GM19035 (cell line): ENCODE data around the gene RASSF1.
"Not testable (repeated sequence)": the region's sequence is repeated elsewhere in the genome, so short reads cannot be mapped to it uniquely, and the experiment has no call there.

Experiments used
- ATAC-seq: cut with Tn5 transposase; IDR thresholded peaks from one replicate; pipeline ENCODE4 v1.9.1; 2021; ENCODE audit not compliant: unreplicated experiment

Gene RASSF1

GRCh38 chr3:50325113-50325480 is 15.5 kb downstream of the RASSF1 start:
- ATAC-seq, result no peak

- ATAC-seq, result no peak
Measured at GRCh38 chr3:50324351-50325112, 16.1 kb downstream of the RASSF1 start.

DNA sequence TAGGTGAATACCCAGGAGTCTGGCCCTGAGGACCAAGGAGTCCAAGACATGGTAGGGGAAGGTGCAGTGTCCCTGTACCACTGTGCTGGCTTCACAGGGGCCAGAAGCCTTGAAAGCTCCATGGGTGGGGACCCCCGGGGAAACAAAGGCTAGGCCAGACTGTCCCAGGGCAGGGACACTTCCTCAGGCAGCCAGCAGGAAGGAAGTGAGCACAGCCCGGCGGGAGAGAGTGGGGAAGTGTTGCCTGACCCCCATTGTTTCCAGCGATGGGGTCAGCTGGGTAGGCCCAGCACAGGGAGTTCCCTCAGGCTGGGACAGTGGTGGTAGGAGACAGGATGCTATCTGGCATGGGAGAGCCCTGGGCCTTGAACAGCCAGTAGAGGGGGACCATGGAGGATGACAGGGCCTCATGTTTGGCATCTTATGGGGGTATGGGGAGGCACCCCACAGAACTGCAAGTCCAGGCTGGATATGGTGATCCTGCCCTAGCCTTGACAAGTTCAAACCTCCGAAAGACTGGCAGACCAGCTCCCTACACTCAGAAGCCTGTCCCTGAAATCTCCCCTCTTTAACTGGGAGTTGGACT is 16.9 kb downstream of the RASSF1 start:
- no peak for ATAC-seq

DNA sequence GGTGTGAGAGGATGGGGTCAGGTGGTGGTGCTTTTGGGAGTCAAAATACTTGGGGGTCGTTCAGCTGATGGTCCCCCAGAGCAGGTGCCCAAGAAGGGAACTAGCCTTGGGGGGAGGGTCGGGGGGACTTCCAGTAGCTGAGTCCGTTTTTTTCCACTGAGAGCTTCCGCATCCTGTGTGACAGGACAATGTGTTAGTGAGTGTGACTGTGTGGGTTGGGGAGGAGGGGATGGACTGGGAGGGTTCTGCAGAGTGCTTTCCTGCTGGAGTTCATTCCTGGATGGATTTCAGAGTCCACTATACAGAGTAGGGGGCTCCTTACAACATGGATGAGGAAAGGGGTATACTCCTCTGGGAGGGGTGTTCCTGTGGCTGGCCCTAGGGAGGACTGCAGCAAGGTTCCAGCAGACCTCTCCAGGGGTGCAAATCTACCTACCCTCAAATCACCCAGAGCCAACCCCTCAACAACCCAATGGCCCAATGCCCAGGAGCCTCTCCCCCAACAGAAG is 17.5 kb downstream of the RASSF1 start:
- no peak for ATAC-seq

DNA sequence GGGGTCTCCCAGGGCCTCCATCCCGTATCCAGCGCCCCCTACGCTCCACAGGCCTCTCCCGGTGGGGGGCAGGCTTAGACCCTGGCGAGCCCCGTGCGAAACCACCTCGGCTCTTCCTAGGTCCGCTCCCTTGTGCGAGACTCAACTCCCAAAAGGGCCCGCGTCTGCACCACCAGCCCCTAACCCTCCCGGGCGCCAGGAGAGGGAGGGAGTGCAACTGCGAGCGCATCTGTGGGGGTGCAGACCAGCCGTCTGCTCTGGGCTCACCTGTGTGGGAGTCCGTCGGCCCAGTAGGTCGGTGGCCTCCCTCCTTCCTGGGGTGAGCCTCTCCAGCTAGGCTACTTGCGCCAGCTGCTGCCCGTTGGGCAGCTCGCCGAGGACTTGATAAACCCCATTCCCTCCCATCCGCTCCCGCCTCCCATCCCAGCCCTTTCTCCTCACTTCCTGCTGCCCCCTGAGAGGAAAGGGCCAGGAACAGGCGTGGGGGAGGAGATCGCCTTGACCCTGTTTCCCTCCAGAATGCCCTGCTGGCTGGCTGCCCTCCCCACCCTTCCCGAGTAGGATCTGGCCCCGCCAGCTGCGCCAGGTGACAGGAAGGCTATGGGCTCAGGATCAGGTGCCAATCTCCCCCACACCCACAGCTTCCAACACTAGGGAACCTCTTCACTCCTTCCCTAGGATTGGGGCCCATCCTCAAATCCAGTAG is 18.1 kb downstream of the RASSF1 start, which contains the start of gene HYAL2:
Gene HYAL2, minus strand, starts transcription at position 360 of the 706 bp plus-strand sequence. CDS start 2,256 bp downstream, outside the sequence.
- no peak for ATAC-seq

DNA sequence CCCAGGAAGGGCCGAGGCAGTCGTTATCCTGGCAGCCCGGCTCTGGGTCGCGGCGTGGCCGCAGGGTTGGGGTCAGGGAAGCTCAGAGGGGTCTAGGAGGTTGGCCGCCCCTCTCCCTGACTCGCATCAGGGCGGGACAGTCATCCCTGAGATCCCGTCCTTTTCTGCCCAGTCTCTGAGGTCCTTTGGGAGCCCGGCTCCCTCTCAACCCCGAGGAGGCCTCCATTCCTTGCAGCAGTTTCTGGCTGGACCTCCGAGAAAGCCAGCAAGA is 18.6 kb downstream of the RASSF1 start:
- ATAC-seq, result no peak

DNA sequence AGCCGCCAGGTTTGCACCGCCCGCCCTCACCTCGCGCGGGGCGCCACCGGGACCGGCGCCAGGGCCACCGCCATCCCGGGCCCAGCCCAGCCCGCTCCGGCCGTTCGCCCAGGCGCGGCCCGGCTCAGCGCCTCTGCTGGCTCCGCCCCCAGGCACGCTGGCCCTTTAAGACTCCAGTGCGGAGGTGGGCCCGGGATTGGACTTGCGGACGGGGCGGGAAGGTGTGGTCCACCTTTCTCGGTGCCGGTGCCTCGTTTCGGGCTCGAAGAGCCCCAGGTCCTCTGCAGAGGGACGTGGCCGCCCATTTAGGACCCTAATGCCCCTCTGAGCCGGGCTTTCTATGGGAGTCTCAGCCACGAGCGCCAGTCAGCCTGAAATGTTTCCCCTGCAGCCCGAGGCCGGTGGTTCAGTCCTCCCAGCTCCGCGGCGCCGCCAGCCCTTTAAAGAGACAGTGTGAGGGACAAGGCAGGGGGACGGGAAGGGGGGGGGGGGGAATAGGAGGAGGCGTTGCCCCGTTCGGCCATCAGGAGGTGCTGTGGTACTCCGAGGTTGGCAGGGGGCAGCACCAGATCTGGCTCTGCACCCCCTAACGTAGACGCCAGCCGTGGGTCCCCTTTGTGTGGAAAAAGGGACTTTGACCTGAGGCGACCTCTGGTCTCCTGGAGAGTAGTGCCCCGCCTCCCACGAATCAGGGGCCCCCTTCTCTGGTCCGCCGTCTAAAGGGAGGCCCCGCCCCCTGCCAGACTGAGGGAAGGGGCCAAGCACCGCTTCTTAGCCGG is 19.1 kb downstream of the RASSF1 start:
- ATAC-seq, result peak; percentile 83

DNA sequence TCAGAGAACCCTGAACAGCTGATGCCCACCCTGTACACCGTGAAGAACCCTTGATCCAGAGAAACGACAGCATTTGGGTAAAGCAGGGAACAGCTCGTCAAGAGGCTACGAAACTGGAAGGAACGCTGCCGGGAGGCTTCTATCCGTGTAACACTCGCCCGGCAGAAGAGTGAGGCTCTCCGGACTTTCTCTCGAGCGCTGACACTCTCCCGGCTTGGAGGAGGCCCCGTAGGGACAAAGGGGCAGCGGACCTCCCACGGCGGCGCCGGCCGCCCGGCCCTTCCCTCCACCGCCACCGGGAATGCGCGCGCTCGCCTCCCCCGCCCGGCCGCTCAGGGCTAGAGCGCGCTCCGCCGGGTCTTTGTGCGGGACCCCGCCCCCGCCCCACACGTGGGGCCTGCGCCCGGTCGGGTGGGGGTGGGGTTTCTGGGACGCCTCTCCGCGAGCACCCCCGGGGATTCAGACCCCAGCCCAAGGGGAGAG is 19.7 kb downstream of the RASSF1 start:
- peak; percentile 54 for ATAC-seq

DNA sequence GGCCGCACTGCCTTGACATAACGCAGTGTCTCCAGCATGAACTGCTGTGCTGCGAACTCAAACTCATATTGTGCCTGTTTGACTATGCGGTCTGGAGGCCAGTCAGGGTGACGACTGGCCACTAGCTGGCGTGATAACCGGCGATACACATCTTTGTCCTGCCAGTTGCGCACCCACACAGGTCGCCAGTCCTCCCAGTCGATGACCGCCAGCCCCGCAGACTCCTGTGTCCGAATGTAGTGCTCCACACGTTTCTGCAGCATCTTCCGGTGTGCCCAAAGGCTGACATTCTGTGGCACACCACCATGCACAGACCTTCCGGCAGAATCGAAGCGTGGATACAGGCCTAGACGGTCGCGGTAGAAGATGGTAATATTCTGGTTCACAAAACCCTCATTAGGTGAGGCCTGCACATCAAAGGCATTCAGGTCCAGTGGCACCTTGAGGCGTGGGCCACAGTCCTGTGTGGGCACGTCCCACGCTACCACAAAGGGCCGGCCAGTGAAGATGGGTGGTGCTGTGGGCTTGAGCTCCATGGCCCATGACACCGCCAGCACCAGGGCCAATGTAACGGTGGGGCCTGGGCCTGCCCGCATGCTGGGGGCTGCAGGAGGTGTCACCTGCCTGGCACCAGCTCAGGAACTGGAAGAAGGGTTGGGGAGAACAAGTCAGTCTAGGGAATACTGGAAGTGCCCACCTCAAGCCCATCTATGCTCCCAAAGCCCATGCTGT is 20.6 kb downstream of the RASSF1 start:
- no peak for ATAC-seq

DNA sequence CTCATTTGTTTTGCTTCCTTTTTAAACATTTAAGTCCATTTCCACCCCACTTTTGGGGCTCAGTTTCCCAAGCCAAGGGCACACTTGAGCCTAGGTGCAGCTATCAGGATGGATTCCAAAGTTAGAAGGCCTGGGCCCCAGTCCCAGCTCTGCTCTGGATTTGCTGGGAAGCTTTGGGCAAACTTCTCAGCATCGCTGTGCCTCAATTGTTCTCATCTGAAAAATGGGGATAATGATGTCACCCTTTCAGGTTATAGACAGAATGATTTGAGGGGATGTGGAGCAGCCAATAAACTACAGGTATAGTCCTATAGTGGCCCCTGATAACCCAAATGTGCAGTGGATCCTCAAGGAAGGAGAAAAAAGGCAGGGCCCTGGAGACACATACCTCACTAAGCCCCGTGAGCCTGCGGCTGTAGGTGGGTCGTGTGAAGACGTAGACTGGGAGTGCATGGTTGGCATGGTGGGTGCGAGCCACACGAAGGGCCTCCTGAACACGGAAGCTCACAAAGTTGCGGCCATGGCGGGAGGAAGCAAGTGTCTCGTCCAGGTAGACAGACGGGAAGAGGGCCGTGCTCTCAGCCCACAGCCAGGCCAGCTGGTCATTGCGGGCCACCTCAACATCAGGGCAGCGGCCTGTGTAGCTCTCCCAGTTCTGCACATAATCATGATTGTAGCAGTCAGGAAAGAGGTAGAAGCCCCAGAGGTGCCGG is 21.3 kb downstream of the RASSF1 start:
- ATAC-seq, result no peak

GRCh38 chr3:50318615-50319014 is 22.0 kb downstream of the RASSF1 start:
- no peak for ATAC-seq

DNA sequence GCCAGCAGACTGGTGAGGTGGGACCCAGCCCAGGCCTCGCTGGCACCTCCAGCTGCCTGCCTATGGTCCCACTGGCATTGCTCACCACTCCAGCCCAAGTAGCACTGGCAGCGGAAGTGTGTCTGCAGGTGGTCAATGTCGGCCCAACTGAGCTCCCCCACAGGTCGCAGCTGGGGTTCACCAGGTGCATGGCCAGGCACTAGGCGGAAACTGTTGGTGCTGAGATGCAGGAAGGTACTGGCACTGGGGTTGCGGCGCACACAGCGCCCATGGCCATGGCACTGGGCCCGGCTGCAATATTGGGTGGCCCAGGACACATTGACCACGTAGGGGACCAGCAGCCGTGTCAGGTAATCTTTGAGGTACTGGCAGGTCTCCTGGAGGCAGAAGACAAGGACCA is 22.5 kb downstream of the RASSF1 start:
- no peak for ATAC-seq

DNA sequence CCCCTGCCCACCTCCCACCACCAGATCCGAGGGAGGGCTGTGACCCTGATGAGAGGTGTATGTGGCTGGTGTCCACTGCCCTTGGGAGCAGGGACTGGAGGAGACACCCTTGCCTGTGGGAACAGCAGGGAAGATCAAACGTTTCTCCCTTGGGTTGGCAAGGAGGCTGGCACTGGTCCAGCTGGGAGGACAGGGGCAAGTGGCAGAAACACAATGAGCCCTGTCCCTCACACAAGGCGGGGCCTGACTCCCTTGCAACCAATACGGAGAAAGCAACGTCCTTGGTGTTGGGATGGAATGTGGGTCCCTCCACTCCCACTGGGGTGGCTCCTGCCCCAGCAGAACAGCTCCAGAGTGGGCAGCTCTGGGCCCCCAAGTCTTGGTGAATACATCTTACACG is 23.3 kb downstream of the RASSF1 start:
- no peak for ATAC-seq

DNA sequence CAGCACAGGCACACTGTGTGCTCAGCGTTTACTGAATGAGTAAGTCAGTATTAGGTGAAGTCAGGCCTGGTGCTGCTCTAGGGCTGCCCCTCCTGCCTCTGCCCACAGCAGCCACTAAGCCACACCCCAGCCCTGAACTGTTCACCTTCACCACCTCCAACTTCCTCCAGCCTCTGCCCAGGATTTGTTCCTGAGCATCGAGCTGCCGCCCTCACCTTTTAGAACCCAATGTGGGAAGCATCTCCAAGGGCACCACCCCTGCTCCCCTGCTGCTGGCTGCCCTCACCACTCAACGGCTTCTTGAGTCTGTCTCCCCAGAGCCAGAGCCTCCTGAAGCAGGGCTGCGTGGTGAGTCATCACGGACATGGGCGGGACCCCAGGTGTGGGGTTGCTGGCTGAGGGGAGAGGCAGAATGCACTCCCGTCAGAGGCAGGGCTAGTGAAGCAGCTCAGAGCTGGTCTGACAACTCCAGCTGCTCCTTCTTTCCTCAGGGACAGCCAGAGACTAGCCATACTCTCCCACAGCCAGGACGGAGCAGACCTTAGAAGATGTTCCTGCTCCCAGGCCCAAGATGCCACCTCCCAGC is 23.9 kb downstream of the RASSF1 start:
- no peak for ATAC-seq

DNA sequence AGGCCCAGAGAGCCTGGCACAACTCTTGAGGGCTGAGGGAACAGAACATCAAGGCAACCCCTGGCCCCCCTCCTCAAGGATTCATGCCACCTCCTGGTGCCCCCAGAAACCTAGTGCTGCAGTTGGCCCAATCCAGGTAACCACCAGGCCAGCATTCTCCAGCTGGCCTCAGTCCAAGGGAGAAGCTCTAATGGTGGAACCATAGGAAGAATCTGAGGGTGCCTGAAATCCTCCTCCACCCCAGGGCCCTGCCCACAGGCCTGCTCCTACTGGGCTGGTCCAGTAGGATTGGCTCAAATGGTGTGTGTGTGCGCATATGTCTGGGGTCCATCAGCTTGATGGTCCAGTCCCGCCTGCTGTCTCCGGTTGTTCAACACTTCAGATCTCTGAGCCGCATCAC is 25.8 kb downstream of the RASSF1 start:
- no peak for ATAC-seq

GRCh38 chr3:50314342-50314741 is 26.3 kb downstream of the RASSF1 start:
- ATAC-seq, result no peak

DNA sequence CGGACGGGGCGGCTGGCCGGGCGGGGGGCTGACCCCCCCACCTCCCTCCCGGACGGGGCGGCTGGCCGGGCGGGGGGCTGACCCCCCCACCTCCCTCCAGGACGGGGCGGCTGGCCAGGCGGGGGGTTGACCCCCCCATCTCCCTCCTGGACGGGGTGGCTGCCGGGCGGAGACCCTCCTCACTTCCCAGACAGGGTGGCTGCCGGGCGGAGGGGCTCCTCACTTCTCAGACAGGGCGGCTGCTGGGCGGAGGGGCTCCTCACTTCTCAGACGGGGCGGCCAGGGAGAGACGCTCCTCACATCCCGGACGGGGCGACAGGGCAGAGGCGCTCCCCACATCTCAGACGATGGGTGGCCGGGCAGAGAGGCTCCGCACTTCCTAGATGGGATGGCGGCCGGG is 28.6 kb downstream of the RASSF1 start:
- not testable (repeated sequence) for ATAC-seq

GRCh38 chr3:50304601-50305000 is 36.0 kb downstream of the RASSF1 start:
- no peak for ATAC-seq

GRCh38 chr3:50303013-50303815 is 37.4 kb downstream of the RASSF1 start, which contains the start of gene HYAL1:
Gene HYAL1 (minus strand): TSS chr3:50303574. CDS start chr3:50302956, 618 bp downstream.
- ATAC-seq, result no peak
